Lung microvascular endothelial cell (primary cell): ENCODE measurements around the gene KCNS1. TPM values are rescaled to one million over a fixed set of nuclear protein-coding genes. Genes with fewer than 3 reads are reported as not detected.

Experiments used
- DNase-seq, 2 donors: peaks; one replicate each; pipeline versions ENCODE4 v3.0.0 to v3.0.0-alpha.2; 2010; ENCODE audit warnings: low read depth in 2 of 2
- total RNA-seq: library from RNA; depleted of rRNA; stranded (reverse); fragments of >200 nt; gene quantifications from 2 replicates; pipeline ENCODE4 v1.2.1, GENCODE V29; 2014

The KCNS1 gene
- total RNA-seq, 1 donor from 2014 or later, result 0.40 TPM

GRCh38 chr20:45051204-45052060, 49.5 kb downstream of the KCNS1 start:
- no peak for DNase-seq

GRCh38 chr20:45049904-45050471, 50.9 kb downstream of the KCNS1 start:
- no peak for DNase-seq

- DNase-seq, result peak in 1 of 2 donors; percentile 54
Observed at GRCh38 chr20:45049438-45049837, 51.5 kb downstream of the KCNS1 start.

GRCh38 chr20:45047581-45048119, 53.3 kb downstream of the KCNS1 start:
- DNase-seq, result no peak

GRCh38 chr20:45044601-45045000, 56.3 kb downstream of the KCNS1 start:
- no peak for DNase-seq

- peak; percentile 76 to 85 for DNase-seq
Observed at GRCh38 chr20:45044084-45044573, 56.8 kb downstream of the KCNS1 start.

- DNase-seq, result no peak
Observed at GRCh38 chr20:45042978-45043377, 57.9 kb downstream of the KCNS1 start.

Other genes with a start within 250 kb of the KCNS1 start
- 76.9 and 96.6 TPM in 2 replicates for gene YWHAB, start 215.4 kb downstream of the KCNS1 start, total RNA-seq
- gene PABPC1L, start 191.1 kb downstream of the KCNS1 start, total RNA-seq, result 0.44 and 0.79 TPM in 2 replicates
- gene TOMM34, start 140.7 kb downstream of the KCNS1 start, total RNA-seq, result 13.7 and 15.1 TPM in 2 replicates
- 10.0 and 12.7 TPM in 2 replicates for gene STK4, start 134.6 kb downstream of the KCNS1 start, total RNA-seq
- not detected in 2 replicates for gene WFDC5, start 14.0 kb upstream of the KCNS1 start, total RNA-seq
- gene WFDC12, start 23.3 kb upstream of the KCNS1 start, total RNA-seq, result not detected in 2 replicates
- gene PI3, start 73.8 kb upstream of the KCNS1 start, total RNA-seq, result not detected in 2 replicates
- gene SEMG1, start 105.9 kb upstream of the KCNS1 start, total RNA-seq, result not detected in 2 replicates
- not detected in 2 replicates for gene SEMG2, start 120.2 kb upstream of the KCNS1 start, total RNA-seq
- gene SLPI, start 153.4 kb upstream of the KCNS1 start, total RNA-seq, result 0.79 TPM in 1 of 2 replicates, not detected in the other
- not detected in 2 replicates for gene RBPJL, start 205.7 kb upstream of the KCNS1 start, total RNA-seq
- not detected in 2 replicates for gene MATN4, start 207.2 kb upstream of the KCNS1 start, total RNA-seq
- 31.8 and 65.1 TPM in 2 replicates for gene SDC4, start 247.3 kb upstream of the KCNS1 start, total RNA-seq